ENCODE data around the gene IRF8. TPM values are rescaled to one million over a fixed set of nuclear protein-coding genes. Genes with fewer than 3 reads are reported as not detected.

Gene IRF8
- total RNA-seq, 2 donors from 2014 or later: 0.24 to 0.75 TPM

DNA sequence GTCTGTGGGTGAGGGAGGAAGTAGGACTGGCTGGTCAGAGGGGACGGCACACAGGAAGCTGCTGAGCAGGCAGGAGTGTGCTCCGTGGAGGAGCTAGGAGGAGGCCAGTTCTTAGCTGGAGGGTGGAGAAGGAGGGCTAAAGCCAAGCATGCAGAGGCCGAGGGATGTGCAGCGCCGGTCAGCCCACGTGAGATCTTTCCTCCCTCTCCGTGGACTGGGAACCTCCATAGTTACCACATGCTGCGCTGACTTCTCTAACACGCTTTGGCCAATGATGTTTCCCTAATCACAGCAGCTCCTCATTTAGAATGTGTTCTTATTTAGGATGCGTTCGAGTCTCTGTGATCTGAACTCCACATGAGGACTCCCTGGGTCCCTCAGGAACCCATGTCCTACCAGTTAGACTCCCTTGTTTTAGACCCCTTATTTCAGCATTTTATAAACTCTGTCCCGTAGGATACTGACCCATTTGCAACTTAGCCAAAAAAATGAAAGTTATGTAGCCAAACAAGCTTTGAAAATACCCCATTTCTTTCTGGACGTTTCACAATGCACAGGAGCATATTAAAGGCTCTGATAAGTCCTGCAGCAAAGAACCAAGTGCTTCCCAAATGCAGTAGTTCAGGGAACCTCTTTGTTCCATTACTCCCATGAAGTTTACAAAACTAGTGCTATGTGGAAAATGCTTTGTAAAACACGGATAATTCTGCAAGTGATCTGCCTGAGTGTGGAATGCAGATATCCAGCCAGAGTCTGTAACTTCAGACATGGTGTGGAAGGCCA lies 51.4 kb downstream of the IRF8 start:
- Mint-ChIP-seq H3K27me3 (ENCODE audit: insufficient read depth) (peaks cover 3% of the 10 kb centered on the region), H3K36me3 (ENCODE audit: low read depth) (no peaks in the 10 kb centered on the region), H3K27ac (no peak overlapping the region), H3K9me3 (no peaks in the 10 kb centered on the region), H3K4me1 (no peaks in the 10 kb centered on the region), H3K4me3 (no peak overlapping the region)
- Histone ChIP-seq H3K9me3 (ENCODE audit: control insufficient read depth, low read length) (no peaks in the 10 kb centered on the region), H3K27ac (ENCODE audit: low read depth, low read length) (no peak overlapping the region), H3K36me3 (ENCODE audit: control insufficient read depth, insufficient read depth, low read length) (no peaks in the 10 kb centered on the region), H3K27me3 (ENCODE audit: control insufficient read depth, insufficient read depth, low read length, poor library complexity, severe bottlenecking) (no peaks in the 10 kb centered on the region), H3K4me3 (ENCODE audit: low read length) (no peak overlapping the region), H3K4me1 (ENCODE audit: control insufficient read depth, insufficient read depth, low read length) (no peaks in the 10 kb centered on the region), H3K9ac (ENCODE audit: extremely low read depth, low read length, poor library complexity, severe bottlenecking) (no peak overlapping the region)
- TF ChIP-seq, protein P1, sequence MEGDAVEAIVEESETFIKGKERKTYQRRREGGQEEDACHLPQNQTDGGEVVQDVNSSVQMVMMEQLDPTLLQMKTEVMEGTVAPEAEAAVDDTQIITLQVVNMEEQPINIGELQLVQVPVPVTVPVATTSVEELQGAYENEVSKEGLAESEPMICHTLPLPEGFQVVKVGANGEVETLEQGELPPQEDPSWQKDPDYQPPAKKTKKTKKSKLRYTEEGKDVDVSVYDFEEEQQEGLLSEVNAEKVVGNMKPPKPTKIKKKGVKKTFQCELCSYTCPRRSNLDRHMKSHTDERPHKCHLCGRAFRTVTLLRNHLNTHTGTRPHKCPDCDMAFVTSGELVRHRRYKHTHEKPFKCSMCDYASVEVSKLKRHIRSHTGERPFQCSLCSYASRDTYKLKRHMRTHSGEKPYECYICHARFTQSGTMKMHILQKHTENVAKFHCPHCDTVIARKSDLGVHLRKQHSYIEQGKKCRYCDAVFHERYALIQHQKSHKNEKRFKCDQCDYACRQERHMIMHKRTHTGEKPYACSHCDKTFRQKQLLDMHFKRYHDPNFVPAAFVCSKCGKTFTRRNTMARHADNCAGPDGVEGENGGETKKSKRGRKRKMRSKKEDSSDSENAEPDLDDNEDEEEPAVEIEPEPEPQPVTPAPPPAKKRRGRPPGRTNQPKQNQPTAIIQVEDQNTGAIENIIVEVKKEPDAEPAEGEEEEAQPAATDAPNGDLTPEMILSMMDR (conservative IDR thresholded peaks at IDR 0.05): no peak
- 90 to 91% methylated on average over 11 to 14 of the region's 14 CpGs for WGBS, 2 experiments (ENCODE audit: insufficient coverage in 1 of 2, insufficient read length in 1 of 2)
- DNase-seq: no peak

DNA sequence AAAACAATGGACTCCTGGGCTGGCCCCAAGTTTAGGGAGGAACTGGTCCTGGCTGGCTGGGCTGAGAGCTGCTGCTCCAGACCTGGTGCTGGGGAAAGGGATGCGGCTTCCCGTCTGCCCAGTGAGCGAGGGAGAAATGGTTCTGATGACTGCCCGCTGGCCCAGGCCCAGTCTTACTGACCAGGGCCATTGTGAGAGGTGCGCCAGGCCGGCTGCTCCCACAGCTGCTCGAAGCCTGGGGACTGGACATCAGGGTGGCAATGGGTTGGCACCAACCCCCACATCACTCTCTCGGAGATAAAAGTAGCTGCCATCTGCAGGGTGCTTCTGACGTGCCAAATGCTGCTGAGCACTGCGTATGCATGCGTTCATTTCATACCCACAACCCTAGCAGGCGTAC lies 53.2 kb downstream of the IRF8 start:
- H3K4me1 Mint-ChIP-seq: no peaks in the 10 kb centered on the region
- H3K9me3 ChIP-seq (ENCODE audit: control insufficient read depth, low read length): no peaks in the 10 kb centered on the region
- no peaks in the 10 kb centered on the region for H3K36me3 Mint-ChIP-seq (ENCODE audit: low read depth)
- H3K4me3 ChIP-seq (ENCODE audit: low read length): no peak overlapping the region
- no peak overlapping the region for H3K27ac ChIP-seq (ENCODE audit: low read depth, low read length)
- H3K4me1 ChIP-seq (ENCODE audit: control insufficient read depth, insufficient read depth, low read length): no peaks in the 10 kb centered on the region
- H3K27me3 Mint-ChIP-seq (ENCODE audit: insufficient read depth): peaks cover 3% of the 10 kb centered on the region
- TF ChIP-seq, protein P1 (conservative IDR thresholded peaks at IDR 0.05): no peak
- no peak overlapping the region for H3K4me3 Mint-ChIP-seq
- H3K9ac ChIP-seq (ENCODE audit: extremely low read depth, low read length, poor library complexity, severe bottlenecking): no peak overlapping the region
- H3K9me3 Mint-ChIP-seq: no peaks in the 10 kb centered on the region
- no peaks in the 10 kb centered on the region for H3K27me3 ChIP-seq (ENCODE audit: control insufficient read depth, insufficient read depth, low read length, poor library complexity, severe bottlenecking)
- no peak for DNase-seq
- H3K27ac Mint-ChIP-seq: no peak overlapping the region
- WGBS, 2 experiments (ENCODE audit: insufficient coverage in 1 of 2, insufficient read length in 1 of 2): 97 to 98% methylated on average over 8 to 12 of the region's 12 CpGs
- no peaks in the 10 kb centered on the region for H3K36me3 ChIP-seq (ENCODE audit: control insufficient read depth, insufficient read depth, low read length)

DNA sequence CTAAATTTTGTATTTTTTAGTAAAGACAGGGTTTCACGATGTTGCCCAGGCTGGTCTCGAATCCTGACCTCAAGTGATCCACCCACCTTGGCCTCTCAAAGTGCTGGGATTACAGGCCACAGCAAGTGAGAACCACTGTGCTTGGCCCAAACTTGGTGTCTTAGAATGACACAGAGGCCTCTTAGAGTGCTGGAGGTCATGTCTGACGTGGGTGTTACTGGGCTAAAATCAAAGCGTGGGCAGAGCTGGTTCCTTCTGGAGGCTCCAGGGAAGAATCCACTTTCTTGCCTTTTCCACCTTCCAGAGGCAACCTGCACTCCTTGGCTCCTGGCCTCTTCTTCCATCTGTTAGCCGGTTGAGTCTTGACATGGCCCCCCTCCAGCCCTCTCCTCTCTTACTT lies 53.8 kb downstream of the IRF8 start:
- no peaks in the 10 kb centered on the region for H3K36me3 ChIP-seq (ENCODE audit: control insufficient read depth, insufficient read depth, low read length)
- Mint-ChIP-seq H3K4me1 (no peaks in the 10 kb centered on the region), H3K4me3 (no peak overlapping the region), H3K9me3 (no peaks in the 10 kb centered on the region), H3K27ac (no peak overlapping the region), H3K36me3 (ENCODE audit: low read depth) (no peaks in the 10 kb centered on the region), H3K27me3 (ENCODE audit: insufficient read depth) (peaks cover 3% of the 10 kb centered on the region)
- no peak overlapping the region for H3K27ac ChIP-seq (ENCODE audit: low read depth, low read length)
- no peaks in the 10 kb centered on the region for H3K9me3 ChIP-seq (ENCODE audit: control insufficient read depth, low read length)
- H3K27me3 ChIP-seq (ENCODE audit: control insufficient read depth, insufficient read depth, low read length, poor library complexity, severe bottlenecking): no peaks in the 10 kb centered on the region
- H3K4me1 ChIP-seq (ENCODE audit: control insufficient read depth, insufficient read depth, low read length): no peaks in the 10 kb centered on the region
- WGBS, 2 experiments (ENCODE audit: insufficient coverage in 1 of 2, insufficient read length in 1 of 2): 94 to 96% methylated on average over 5 of the region's 5 CpGs
- H3K9ac ChIP-seq (ENCODE audit: extremely low read depth, low read length, poor library complexity, severe bottlenecking): no peak overlapping the region
- TF ChIP-seq, protein P1 (conservative IDR thresholded peaks at IDR 0.05): no peak
- no peak for DNase-seq
- no peak overlapping the region for H3K4me3 ChIP-seq (ENCODE audit: low read length)

Measured in endodermal cell (in vitro differentiated cells).